K562 (cell line): ENCODE measurements around the gene SF3B1. TPM values are rescaled to one million over a fixed set of nuclear protein-coding genes. Genes with fewer than 3 reads are reported as not detected.
"Not testable (repeated sequence)": the region's sequence is repeated elsewhere in the genome, so short reads cannot be mapped to it uniquely, and the experiment has no call there.

Experiments
- ATAC-seq: fragments of 200-7000 bp; cut with Tn5 transposase; 3 replicates; pipeline ENCODE4 v1.9.1; 2020; ENCODE audit warnings: moderate library complexity
- BruUV-seq: library from RNA; stranded (reverse); fragments of 400-500 nt; replicated peaks from 2 replicates; lab custom pipeline; 2021; lab: Mats Ljungman, UMichigan
- CTCF ChIA-PET: fragments of 300-600 bp; formaldehyde crosslinking; extraction: SDS; loops from one replicate; lab custom pipeline; 2021; ENCODE audit warnings: low intra/inter-chr PET ratio; lab: Yijun Ruan, JAX
- POLR2A ChIA-PET: fragments of 300-600, 350-650 bp; sonication (Branson Sonifier 250); formaldehyde crosslinking; extraction: SDS; loops from one replicate; lab custom pipeline; 2021; ENCODE audit warnings: antibody characterized with exemption, inconsistent platforms; lab: Yijun Ruan, JAX
- DNase-seq, 4 experiments: peaks; one replicate each; pipeline versions ENCODE4 v3.0.0 to v3.0.0-alpha.2; 2011 to 2018; ENCODE audit warnings: low spot score in 3 of 4, mixed read lengths in 3 of 4; ENCODE audit errors: extremely low read depth in 1 of 4
- FAIRE-seq: peaks from 2 replicates; lab custom pipeline; 2011; peaks lifted over from hg19 to GRCh38; lab: Jason Lieb, UNC
- H2AFZ ChIP-seq: 2 replicates; pipeline ENCODE4 v1.6.0; 2011; ENCODE audit warnings: low read depth, low read length, control low read depth, inconsistent platforms
- H3K27ac ChIP-seq: fragments of 200-600 bp; 3 replicates; pipeline ENCODE4 v1.8.0; 2011; ENCODE audit warnings: low read depth, mild to moderate bottlenecking, control low read depth, inconsistent platforms, low read length, moderate library complexity, mixed read lengths; ENCODE audit errors: extremely low read depth
- H3K27me3 ChIP-seq, 2 experiments: fragments of 300-600 bp in 1 of 2; 2 replicates in 1 of 2; 3 replicates in 1 of 2; pipeline versions ENCODE4 v1.6.0 to v1.8.0; 2011; ENCODE audit warnings: inconsistent platforms in 2 of 2, low read length in 2 of 2, mild to moderate bottlenecking in 1 of 2, mixed read lengths in 1 of 2, moderate library complexity in 1 of 2; ENCODE audit not compliant: control insufficient read depth in 2 of 2, insufficient read depth in 2 of 2
- H3K36me3 ChIP-seq: fragments of 300-600 bp; 3 replicates; pipeline ENCODE4 v1.8.0; 2011; ENCODE audit warnings: mild to moderate bottlenecking, low read length, inconsistent platforms; ENCODE audit not compliant: control insufficient read depth, insufficient read depth
- H3K4me1 ChIP-seq, 2 experiments: fragments of 200-600 bp in 1 of 2; replicated peaks in 1 of 2; 2 replicates in 1 of 2; 3 replicates in 1 of 2; pipeline versions ENCODE4 v1.5.1 to v1.8.0; 2011; ENCODE audit warnings: inconsistent platforms in 2 of 2, low read length in 2 of 2, mild to moderate bottlenecking in 1 of 2, mixed read lengths in 1 of 2, moderate library complexity in 1 of 2; ENCODE audit not compliant: control insufficient read depth in 2 of 2, insufficient read depth in 2 of 2
- H3K4me2 ChIP-seq: 2 replicates; pipeline ENCODE4 v1.6.1; 2011; ENCODE audit warnings: low read length, control low read depth, inconsistent platforms, mixed read lengths; ENCODE audit not compliant: insufficient read depth
- H3K4me3 ChIP-seq: fragments of 200-600 bp; sonication (generic), shearing (Covaris generic); 2 replicates; pipeline ENCODE4 v1.5.1; 2016; ENCODE audit warnings: control low read depth, inconsistent platforms
- H3K79me2 ChIP-seq: fragments of 200-600 bp; 3 replicates; pipeline ENCODE4 v1.8.0; 2011; ENCODE audit warnings: low read length, inconsistent platforms; ENCODE audit not compliant: control insufficient read depth, insufficient read depth
- H3K9ac ChIP-seq, 2 experiments: 2 replicates each; pipeline versions ENCODE4 v1.6.0 to v1.6.1; 2011; ENCODE audit warnings: low read depth in 2 of 2, low read length in 2 of 2, control low read depth in 1 of 2, inconsistent platforms in 1 of 2, mild to moderate bottlenecking in 1 of 2, mixed read lengths in 1 of 2; ENCODE audit not compliant: insufficient read depth in 1 of 2
- H3K9me1 ChIP-seq: one replicate; pipeline ENCODE4 v1.6.0; 2011; ENCODE audit warnings: inconsistent platforms, mild to moderate bottlenecking, low read length, moderate library complexity; ENCODE audit not compliant: control insufficient read depth, insufficient read depth
- H3K9me3 ChIP-seq: replicated peaks from 2 replicates; pipeline ENCODE4 v1.5.1; 2011; ENCODE audit warnings: low read depth, low read length, inconsistent platforms; ENCODE audit not compliant: control insufficient read depth, insufficient read depth
- H4K20me1 ChIP-seq: replicated peaks from 2 replicates; pipeline ENCODE4 v1.6.1; 2011; ENCODE audit warnings: low read length, inconsistent platforms, mixed read lengths; ENCODE audit not compliant: control insufficient read depth, insufficient read depth
- KLF6 ChIP-seq: fragments of 250-450 bp; sonication (Bioruptor Pico); IDR thresholded peaks from 2 replicates; pipeline ENCODE4 v1.4.0; 2020; ENCODE audit warnings: mild to moderate bottlenecking, moderate library complexity, borderline replicate concordance
- NCOA2 ChIP-seq, 2 experiments: fragments of 450-650 bp; IDR thresholded peaks; 2 replicates each; pipeline ENCODE4 v1.6.1; 2018; ENCODE audit warnings: mild to moderate bottlenecking in 2 of 2, moderate library complexity in 1 of 2; ENCODE audit not compliant: partially characterized antibody in 2 of 2
- NCOA4 ChIP-seq: fragments of 450-650 bp; IDR thresholded peaks from 2 replicates; pipeline ENCODE4 v1.6.1; 2018; ENCODE audit warnings: mild to moderate bottlenecking; ENCODE audit not compliant: partially characterized antibody
- PCBP2 ChIP-seq: fragments of 200-400 bp; formaldehyde crosslinking; IDR thresholded peaks from 2 replicates; pipeline ENCODE4 v1.6.1; 2018; ENCODE audit warnings: low read length, low read depth, mild to moderate bottlenecking, moderate library complexity; ENCODE audit not compliant: poor library complexity, severe bottlenecking
- THAP12 ChIP-seq: fragments of 250-450 bp; sonication (Bioruptor Pico); IDR thresholded peaks from 2 replicates; pipeline ENCODE4 v1.9.0; 2021; ENCODE audit warnings: mild to moderate bottlenecking, inconsistent platforms
- ZC3H4 ChIP-seq: sonication (generic); formaldehyde crosslinking; IDR thresholded peaks from 2 replicates; pipeline ENCODE4 v1.9.0; 2021; ENCODE audit warnings: missing genetic modification reagents, borderline replicate concordance
- WGBS: fragments of 100-300 bp; shearing (Covaris generic); methylation state at CpG from one replicate; pipeline ENCODE4 v1.1.6; 2016; ENCODE audit warnings: low coverage, mixed read lengths; ENCODE audit not compliant: insufficient coverage; ENCODE audit errors: missing lambda C conversion rate; 5-methylcytosine and 5-hydroxymethylcytosine counted together
- in situ Hi-C: fragments of 300-500 bp; cut with MboI; formaldehyde crosslinking; loops from 4 replicates; pipeline ENCODE4 v1.15.0; 2018; ENCODE audit warnings: inconsistent platforms, mixed read lengths
- intact Hi-C: fragments of 100-400 bp; cut with micrococcal nuclease; formaldehyde crosslinking; loops from 2 replicates; pipeline ENCODE4 v1.14.2; 2022
- polyA plus RNA-seq, 8 experiments: library from polyadenylated mRNA; depleted of rRNA in 4 of 8; stranded (reverse) in 5 of 8; unstranded in 3 of 8; fragments of >200 nt; fragmentation: Nextera tagmentation in 2 of 8; fragmentation: Illumina TruSeq in 1 of 8; extraction: Ambion mirVana in 2 of 8; extraction: Trizol in 1 of 8; gene quantifications; 2 replicates each; pipeline versions ENCODE4 v1.2.1 to v1.2.3, GENCODE V29; 2011 to 2014; ENCODE audit warnings: inconsistent platforms in 1 of 8, missing spikeins in 1 of 8
- total RNA-seq, 7 experiments: library from RNA; depleted of rRNA in 6 of 7; stranded (reverse); fragments of >200 nt in 6 of 7; fragmentation: Illumina TruSeq in 2 of 7; extraction: Trizol in 2 of 7; gene quantifications; 2 replicates each; pipeline versions ENCODE4 v1.2.1 to v1.2.3, GENCODE V29; 2011 to 2021; ENCODE audit warnings: low replicate concordance in 1 of 7
- TF ChIP-seq, protein P1 (sequence below): fragments of 250-450 bp; sonication (Bioruptor Pico); IDR thresholded peaks from 2 replicates; pipeline ENCODE4 v1.8.0; 2022; ENCODE audit warnings: moderate library complexity, mild to moderate bottlenecking, inconsistent platforms
- TF ChIP-seq, protein P2 (sequence below): fragments of 250-450 bp; sonication (Bioruptor Pico); IDR thresholded peaks from 2 replicates; pipeline ENCODE4 v1.4.0; 2020; ENCODE audit warnings: mild to moderate bottlenecking, moderate library complexity, borderline replicate concordance

Gene SF3B1
- total and polyA plus RNA-seq, 9 of the 15 experiments (the other 6 are each of a cell fraction or from before 2014, with no cell fraction given), result 96.2 to 377 (median 177) TPM

- H3K27me3 ChIP-seq, result peaks cover 3 to 5% of the 10 kb centered on the region in 2 experiments; a peak in 2 of 5 replicates
- WGBS, result 0% methylated on average over 4 of the region's 5 CpGs
- no peak for ATAC-seq
- BruUV-seq, result no TSS peak
- no peak overlapping the region for H2AFZ ChIP-seq
- no peak overlapping the region for H3K27ac ChIP-seq
- no peaks in the 10 kb centered on the region for H4K20me1 ChIP-seq
- in situ Hi-C loops (no loop called here), intact Hi-C loops (no loop called here)
- POLR2A ChIA-PET, result interaction anchor here (0.7 kb wide), 1 partner anchor 14 kb away, joined by 3 read pairs; no protein-coding TSS in a partner anchor
- no peaks in the 10 kb centered on the region for H3K9me1 ChIP-seq
- no peak for TF ChIP-seq ZC3H4 (CRISPR knock-in tag)
- TF ChIP-seq THAP12 (CRISPR knock-in tag), result no peak
- TF ChIP-seq, protein P1, sequence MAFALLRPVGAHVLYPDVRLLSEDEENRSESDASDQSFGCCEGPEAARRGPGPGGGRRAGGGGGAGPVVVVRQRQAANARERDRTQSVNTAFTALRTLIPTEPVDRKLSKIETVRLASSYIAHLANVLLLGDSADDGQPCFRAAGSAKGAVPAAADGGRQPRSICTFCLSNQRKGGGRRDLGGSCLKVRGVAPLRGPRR, result no peak
- no peak for TF ChIP-seq NCOA4
- TF ChIP-seq NCOA2 (IDR thresholded peaks at IDR 0.05; ENCODE audit: partially characterized antibody in 2 of 2), result no peak
- no peak for TF ChIP-seq PCBP2
- TF ChIP-seq, protein P2, sequence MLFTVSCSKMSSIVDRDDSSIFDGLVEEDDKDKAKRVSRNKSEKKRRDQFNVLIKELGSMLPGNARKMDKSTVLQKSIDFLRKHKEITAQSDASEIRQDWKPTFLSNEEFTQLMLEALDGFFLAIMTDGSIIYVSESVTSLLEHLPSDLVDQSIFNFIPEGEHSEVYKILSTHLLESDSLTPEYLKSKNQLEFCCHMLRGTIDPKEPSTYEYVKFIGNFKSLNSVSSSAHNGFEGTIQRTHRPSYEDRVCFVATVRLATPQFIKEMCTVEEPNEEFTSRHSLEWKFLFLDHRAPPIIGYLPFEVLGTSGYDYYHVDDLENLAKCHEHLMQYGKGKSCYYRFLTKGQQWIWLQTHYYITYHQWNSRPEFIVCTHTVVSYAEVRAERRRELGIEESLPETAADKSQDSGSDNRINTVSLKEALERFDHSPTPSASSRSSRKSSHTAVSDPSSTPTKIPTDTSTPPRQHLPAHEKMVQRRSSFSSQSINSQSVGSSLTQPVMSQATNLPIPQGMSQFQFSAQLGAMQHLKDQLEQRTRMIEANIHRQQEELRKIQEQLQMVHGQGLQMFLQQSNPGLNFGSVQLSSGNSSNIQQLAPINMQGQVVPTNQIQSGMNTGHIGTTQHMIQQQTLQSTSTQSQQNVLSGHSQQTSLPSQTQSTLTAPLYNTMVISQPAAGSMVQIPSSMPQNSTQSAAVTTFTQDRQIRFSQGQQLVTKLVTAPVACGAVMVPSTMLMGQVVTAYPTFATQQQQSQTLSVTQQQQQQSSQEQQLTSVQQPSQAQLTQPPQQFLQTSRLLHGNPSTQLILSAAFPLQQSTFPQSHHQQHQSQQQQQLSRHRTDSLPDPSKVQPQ, result no peak
- no peak for TF ChIP-seq KLF6 (CRISPR knock-in tag)
- H3K4me3 ChIP-seq, result no peak overlapping the region
- no peaks in the 10 kb centered on the region for H3K4me1 ChIP-seq
- no peaks in the 10 kb centered on the region for H3K9me3 ChIP-seq
- CTCF ChIA-PET, result no interaction called here
- no peaks in the 10 kb centered on the region for H3K36me3 ChIP-seq
- FAIRE-seq, result no peak
- H3K4me2 ChIP-seq, result no peak overlapping the region
- no peak for DNase-seq
- H3K79me2 ChIP-seq, result no peaks in the 10 kb centered on the region
- no peak overlapping the region for H3K9ac ChIP-seq
These were observed 88.9 kb downstream of the SF3B1 start for GRCh38 chr2:197345846-197346370.

DNA sequence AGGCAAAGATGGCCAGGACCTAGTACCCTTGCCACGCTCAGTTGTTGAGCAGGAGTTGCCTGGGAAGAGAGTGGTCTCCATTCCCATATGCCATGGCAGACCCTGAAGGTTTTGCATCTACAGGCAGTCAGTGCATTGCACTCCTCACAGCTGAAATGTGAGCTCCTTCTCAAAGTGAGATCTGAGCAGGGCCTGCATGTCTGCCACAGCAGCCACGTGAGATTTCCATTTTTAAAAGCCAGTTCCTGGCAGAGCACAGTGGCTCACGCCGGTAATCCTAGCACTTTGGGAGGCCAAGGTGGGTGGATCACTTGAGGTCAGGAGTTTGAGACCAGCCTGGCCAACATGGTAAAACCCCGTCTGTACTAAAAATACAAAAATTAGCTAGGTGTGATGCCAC is 90.9 kb downstream of the SF3B1 start:
- ChIA-PET CTCF (interaction anchor here (0.6 kb wide), 1 partner anchor 174 kb away, joined by 3 read pairs; no protein-coding TSS in a partner anchor), POLR2A (interaction anchor here (0.7 kb wide), 1 partner anchor 14 kb away, joined by 3 read pairs; no protein-coding TSS in a partner anchor)
- H4K20me1 ChIP-seq, H3K9ac ChIP-seq, H3K9me3 ChIP-seq, ATAC-seq, DNase-seq, intact Hi-C loops, H3K4me1 ChIP-seq, H3K9me1 ChIP-seq, in situ Hi-C loops, FAIRE-seq, H3K4me3 ChIP-seq, H3K27ac ChIP-seq, H2AFZ ChIP-seq, H3K79me2 ChIP-seq, BruUV-seq, H3K27me3 ChIP-seq, H3K4me2 ChIP-seq, H3K36me3 ChIP-seq: not testable (repeated sequence)
- 0% methylated on average over 4 of the region's 5 CpGs for WGBS
